GM21529 (cell line): ENCODE measurements around the gene PILRA.

Source experiments
- ATAC-seq: cut with Tn5 transposase; IDR thresholded peaks from one replicate; pipeline ENCODE4 v1.9.1; 2021; ENCODE audit not compliant: unreplicated experiment

The PILRA gene

GRCh38 chr7:100406767-100407166 lies 33.5 kb downstream of the PILRA start:
- ATAC-seq, result no peak

DNA sequence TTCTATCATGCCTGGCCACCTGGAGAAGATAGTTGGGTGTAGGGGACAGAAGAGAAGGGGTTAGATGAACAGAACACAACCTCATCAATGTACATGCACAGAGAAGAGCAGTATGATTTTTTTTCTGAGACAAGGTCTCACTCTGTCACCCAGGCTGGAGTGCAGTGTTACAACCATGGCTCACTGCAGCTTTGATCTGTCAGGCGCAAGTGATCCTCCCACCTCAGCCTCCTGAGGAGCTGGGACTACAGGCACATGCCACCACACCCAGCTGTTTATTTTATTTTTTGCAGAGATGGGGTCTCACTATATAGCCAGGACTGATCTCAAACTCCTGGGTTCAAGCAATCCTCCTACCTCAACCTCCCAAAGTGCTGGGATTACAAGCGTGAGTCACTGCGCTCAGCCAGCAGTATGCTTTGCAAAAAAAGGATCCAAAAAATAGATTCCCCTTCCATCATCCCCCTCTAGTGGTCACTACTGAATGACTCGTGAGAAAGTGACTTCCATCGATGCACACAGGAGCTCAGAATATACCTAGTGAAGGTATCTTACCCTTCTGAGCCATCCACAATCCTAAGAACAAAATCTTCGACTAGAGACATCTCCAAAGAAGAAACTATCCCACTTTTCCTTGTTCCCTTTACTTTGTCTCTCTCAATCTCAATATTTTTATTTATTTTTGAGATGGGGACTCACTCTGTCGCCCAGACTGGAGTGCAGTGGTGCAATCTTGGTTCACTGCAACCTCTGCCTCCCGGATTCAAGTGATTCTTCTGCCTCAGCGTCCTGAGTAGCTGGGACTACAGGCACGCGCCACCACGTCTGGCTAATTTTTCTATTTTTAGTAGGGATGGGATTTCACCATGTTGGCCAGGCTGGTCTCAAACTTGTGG lies 34.2 kb downstream of the PILRA start:
- peak; percentile 67 for ATAC-seq

GRCh38 chr7:100411101-100411500 lies 37.8 kb downstream of the PILRA start:
- ATAC-seq, result no peak

DNA sequence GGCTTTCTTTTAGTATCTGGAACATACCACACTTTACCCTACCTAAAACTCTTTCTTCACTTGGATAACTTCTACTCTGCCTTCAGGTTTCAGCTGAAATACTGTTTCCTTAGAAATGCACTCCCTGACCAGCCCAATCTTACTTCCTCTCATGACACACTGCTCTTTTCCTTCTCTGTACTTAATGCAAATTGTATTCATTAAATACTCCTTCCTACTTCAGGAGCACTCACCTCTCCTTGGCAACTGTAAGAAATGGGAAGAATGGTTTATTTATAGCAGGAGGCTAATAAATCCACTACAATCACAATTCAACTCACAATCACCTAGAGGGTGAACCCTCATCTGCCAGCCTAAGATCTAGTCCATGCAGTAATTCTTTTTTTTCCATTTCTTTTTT lies 40.1 kb downstream of the PILRA start:
- no peak for ATAC-seq

- no peak for ATAC-seq
Measured at GRCh38 chr7:100413889-100414288, 40.6 kb downstream of the PILRA start.

- ATAC-seq, result no peak
Measured at GRCh38 chr7:100415448-100415847, 42.2 kb downstream of the PILRA start.

GRCh38 chr7:100418930-100419659 lies 45.8 kb downstream of the PILRA start:
- ATAC-seq, result no peak

GRCh38 chr7:100419660-100420226 lies 46.5 kb downstream of the PILRA start:
- no peak for ATAC-seq

DNA sequence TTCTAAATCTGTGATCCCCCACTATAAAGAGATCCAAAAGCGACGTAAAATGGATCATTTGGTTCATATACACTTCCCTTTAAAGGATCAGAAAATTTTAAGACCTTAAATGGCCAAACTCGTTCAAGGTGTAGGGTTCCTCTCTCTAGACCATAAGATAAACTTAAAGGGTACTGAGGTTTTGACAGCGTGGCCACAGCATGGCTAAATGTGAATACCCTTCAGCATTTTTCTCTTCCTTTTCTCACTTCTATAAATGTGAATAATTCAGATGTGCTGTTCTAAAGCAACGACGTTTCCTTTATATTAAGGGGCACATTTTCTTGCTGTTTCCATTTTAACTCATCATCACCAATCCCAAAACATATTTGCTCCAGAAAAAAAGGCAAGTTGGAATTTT lies 50.0 kb downstream of the PILRA start:
- no peak for ATAC-seq

DNA sequence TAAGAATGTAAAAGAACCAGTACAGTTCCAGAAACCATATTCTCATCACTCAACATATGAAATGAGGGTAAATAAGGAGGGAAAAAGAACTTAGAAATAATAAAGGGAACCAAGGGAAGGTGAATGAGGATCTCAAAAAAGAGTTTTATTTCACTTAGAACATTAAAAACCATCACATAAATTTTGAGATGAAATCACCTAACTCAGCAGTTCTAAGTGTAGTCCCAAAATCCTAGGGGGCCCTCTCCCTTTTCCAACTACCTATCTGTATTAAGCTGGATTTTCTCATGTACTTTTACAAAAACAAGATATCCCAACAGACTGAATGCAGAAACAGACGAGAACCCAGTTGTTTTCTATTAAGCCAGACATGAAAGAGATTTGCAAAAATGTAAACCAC lies 52.1 kb downstream of the PILRA start:
- no peak for ATAC-seq

- ATAC-seq, result no peak
Measured at GRCh38 chr7:100426516-100426915, 53.2 kb downstream of the PILRA start.

GRCh38 chr7:100427762-100428198 lies 54.5 kb downstream of the PILRA start:
- ATAC-seq, result no peak

DNA sequence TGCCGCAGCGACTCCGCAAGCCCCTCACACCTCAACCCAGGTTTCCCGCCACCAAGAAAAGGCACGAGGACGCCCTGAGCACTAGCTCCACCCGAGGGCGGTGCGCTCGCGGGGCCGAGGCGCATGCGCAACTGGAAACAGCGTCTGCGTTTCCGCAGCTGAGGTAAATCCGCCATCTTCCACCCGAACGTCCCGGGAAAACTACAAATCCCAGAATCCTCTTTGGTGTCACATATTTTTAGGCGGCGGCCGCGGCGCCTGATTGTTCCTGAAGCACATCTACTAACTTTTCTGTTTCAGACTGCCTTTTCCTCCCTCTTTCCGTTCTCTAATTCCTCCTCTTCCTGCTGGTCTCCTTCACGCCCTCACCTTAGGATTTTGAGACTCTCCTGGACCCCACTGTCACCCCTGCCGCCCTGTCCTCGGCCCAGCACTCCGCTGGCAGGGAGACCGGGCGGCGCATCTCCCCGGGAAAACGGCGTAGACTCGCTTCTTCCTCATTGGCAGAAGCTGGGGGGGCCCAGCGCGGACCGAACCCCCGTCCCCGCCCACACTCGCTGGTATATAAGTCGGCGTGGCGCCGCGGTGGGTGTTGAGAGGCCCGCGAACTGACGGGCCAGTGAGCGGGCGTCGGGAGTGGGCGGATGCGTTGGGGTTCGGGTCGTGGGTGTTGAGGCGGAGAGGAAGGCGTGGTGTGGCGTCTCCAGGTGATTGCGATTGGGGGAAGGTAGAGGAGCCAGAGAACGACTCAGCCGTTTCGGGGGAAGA lies 55.1 kb downstream of the PILRA start, which contains the start of gene ZCWPW1:
ZCWPW1 (minus strand) TSS at position 505 of the 768 bp plus-strand sequence. CDS start 8,054 bp downstream, outside the sequence.
- ATAC-seq, result peak; percentile 39

DNA sequence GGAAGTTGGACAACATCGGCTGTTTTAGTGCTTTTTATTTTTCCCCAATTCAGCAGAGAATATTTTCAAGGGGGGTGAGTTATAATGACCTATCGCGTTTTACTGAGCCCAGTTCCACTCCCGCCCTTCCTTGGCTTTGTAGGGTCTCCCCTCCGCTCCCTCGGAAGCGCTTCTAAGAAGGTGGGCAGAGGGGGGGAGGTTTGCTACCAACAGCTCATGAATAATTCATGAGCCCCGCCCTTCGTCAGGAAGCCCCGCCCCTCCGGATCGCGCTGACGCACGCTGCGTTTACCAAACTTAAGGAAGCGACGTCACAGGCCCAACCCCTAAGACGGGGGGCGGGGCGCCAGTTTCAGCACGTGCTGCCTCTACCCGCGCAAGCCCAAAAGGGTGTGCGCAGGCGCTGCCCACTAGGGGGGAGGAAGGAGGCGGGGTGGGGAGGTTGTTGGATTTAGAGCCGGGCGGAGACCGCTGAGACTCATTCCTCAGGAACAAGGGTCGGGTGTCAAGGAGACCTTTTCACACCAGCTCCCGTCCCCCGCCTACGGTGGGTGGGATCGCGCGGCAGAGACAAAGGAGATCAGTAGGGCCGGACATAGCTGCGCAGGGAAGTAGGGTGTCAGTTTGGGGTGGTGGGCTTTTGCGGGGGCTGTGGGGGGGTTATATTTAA lies 55.8 kb downstream of the PILRA start:
- peak; percentile 45 for ATAC-seq

GRCh38 chr7:100429637-100430492 lies 56.6 kb downstream of the PILRA start, which contains the start of gene MEPCE:
Gene MEPCE, plus strand, starts transcription at chr7:100429831. Its CDS starts 188 bp downstream, at chr7:100430019.
- ATAC-seq, result peak; percentile 38

DNA sequence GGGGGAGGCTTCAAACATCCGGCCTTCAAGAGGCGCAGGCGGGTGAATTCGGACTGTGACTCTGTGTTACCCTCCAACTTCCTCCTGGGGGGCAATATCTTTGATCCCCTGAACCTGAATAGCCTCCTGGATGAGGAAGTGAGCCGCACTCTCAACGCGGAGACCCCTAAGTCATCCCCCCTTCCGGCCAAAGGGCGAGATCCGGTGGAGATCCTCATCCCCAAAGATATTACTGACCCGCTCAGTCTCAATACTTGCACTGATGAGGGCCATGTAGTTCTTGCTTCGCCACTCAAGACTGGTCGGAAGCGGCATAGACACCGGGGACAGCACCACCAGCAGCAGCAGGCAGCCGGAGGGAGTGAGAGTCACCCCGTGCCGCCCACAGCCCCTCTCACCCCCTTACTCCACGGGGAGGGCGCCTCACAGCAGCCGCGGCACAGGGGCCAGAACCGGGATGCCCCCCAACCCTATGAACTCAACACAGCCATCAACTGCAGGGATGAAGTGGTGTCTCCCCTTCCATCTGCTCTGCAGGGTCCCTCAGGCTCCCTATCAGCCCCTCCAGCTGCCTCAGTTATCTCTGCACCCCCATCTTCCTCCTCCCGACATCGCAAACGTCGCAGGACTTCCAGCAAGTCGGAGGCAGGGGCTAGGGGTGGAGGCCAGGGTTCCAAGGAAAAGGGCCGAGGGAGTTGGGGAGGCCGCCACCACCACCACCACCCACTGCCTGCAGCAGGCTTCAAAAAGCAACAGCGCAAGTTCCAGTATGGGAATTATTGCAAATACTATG lies 57.4 kb downstream of the PILRA start:
- peak; percentile 1 for ATAC-seq

GRCh38 chr7:100431286-100431735 lies 58.0 kb downstream of the PILRA start:
- no peak for ATAC-seq

DNA sequence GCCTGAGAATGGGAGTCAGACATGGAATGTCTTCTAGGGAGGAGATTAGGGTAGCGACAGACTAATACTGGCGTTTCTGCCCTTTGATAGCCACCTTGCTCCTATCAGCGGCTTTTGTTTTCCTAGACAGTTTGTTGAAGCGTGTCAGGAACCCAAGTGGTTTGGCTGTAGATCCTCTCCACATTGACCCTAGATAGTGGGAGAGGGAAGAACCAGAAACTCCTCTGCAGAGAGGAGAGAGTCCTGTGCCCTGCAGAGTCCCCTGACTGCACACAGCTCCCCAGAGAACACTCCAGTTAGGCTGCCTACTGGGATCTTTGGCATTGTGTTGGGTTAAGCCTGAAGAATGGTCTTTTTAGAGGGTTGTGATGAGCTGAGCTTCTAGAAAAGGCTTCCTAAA lies 58.8 kb downstream of the PILRA start:
- no peak for ATAC-seq
